ENCODE data around the gene ELAC2.
A peak's percentile ranks its signal among the peaks of the same experiment; 100 is the strongest.

The ELAC2 gene

GRCh38 chr17:13017655-13018459 is at the start of gene ELAC2:
ELAC2 (minus strand) TSS chr17:13018027; CDS start chr17:13017947, 80 bp downstream.
- DNase-seq: peak; percentile 97

GRCh38 chr17:13065032-13065431 is 47.2 kb upstream of the ELAC2 start:
- no peak for DNase-seq

GRCh38 chr17:13055131-13055530 is 37.3 kb upstream of the ELAC2 start:
- DNase-seq: no peak

- no peak for DNase-seq
Observed at GRCh38 chr17:13054666-13055065, 36.8 kb upstream of the ELAC2 start.

- DNase-seq: no peak
Observed at GRCh38 chr17:13051915-13052314, 34.1 kb upstream of the ELAC2 start.

GRCh38 chr17:13047011-13047606 is 29.3 kb upstream of the ELAC2 start:
- DNase-seq: no peak

- no peak for DNase-seq
Observed at GRCh38 chr17:13046361-13046760, 28.5 kb upstream of the ELAC2 start.

- no peak for DNase-seq
Observed at GRCh38 chr17:13044572-13045065, 26.8 kb upstream of the ELAC2 start.

- DNase-seq: no peak
Observed at GRCh38 chr17:13038931-13039665, 21.3 kb upstream of the ELAC2 start.

- no peak for DNase-seq
Observed at GRCh38 chr17:13036751-13037150, 18.9 kb upstream of the ELAC2 start.

GRCh38 chr17:13035420-13035819 is 17.6 kb upstream of the ELAC2 start:
- DNase-seq: no peak

- no peak for DNase-seq
Observed at GRCh38 chr17:13031718-13032350, 14.0 kb upstream of the ELAC2 start.

GRCh38 chr17:13030459-13031300 is 12.9 kb upstream of the ELAC2 start:
- peak; percentile 22 to 65 for DNase-seq

- no peak for DNase-seq
Observed at GRCh38 chr17:13030056-13030455, 12.2 kb upstream of the ELAC2 start.

- no peak for DNase-seq
Observed at GRCh38 chr17:13029340-13029739, 11.5 kb upstream of the ELAC2 start.

GRCh38 chr17:13027246-13027645 is 9.4 kb upstream of the ELAC2 start:
- DNase-seq: no peak

GRCh38 chr17:13025687-13026086 is 7.9 kb upstream of the ELAC2 start:
- no peak for DNase-seq

- DNase-seq: no peak
Observed at GRCh38 chr17:13025258-13025627, 7.4 kb upstream of the ELAC2 start.

- DNase-seq: peak; percentile 34 to 62
Observed at GRCh38 chr17:13024526-13025257, 6.9 kb upstream of the ELAC2 start.

GRCh38 chr17:13024016-13024415 is 6.2 kb upstream of the ELAC2 start:
- DNase-seq: no peak

GRCh38 chr17:13016881-13017654 is 759 bp downstream of the ELAC2 start:
- no peak for DNase-seq
